ENCODE results near the gene UROC1. TPM values are rescaled to one million over a fixed set of nuclear protein-coding genes. Genes with fewer than 3 reads are reported as not detected.

Gene UROC1
- total RNA-seq, 1 experiment from 2014 or later: not detected

DNA sequence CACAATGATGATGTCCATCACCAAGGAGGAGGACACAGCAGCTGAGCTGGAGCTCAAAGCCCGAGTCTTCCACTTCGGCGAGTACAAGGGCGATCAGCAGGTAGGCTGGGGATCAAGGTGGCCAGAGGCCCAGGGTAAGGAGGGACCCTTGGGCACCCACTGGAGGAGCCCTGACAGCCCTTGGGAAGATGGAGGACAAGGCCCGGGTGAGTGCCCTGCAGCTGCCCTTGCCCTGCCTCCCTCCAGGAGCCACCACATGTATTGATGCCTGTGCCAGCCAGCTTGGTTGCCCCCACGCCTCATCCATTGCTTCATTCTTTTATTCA is 84.5 kb downstream of the UROC1 start:
- no peaks in the 10 kb centered on the region for H3K79me2 ChIP-seq (ENCODE audit: insufficient read depth, low read length)
- TF ChIP-seq ZNF274 (IDR thresholded peaks at IDR 0.05; ENCODE audit: low read depth, low read length) (no peak), TCF7L2 (IDR thresholded peaks at IDR 0.05; ENCODE audit: borderline replicate concordance, extremely low read depth, insufficient read depth, insufficient read length) (no peak), POLR2A (IDR thresholded peaks at IDR 0.05; ENCODE audit: borderline replicate concordance, extremely low read depth, insufficient read depth, insufficient read length) (no peak), ELF1 (IDR thresholded peaks at IDR 0.05; ENCODE audit: borderline replicate concordance, low read depth) (no peak), EZH2phosphoT487 (IDR thresholded peaks at IDR 0.05; ENCODE audit: borderline replicate concordance) (no peak), ZBTB33 (IDR thresholded peaks at IDR 0.05; ENCODE audit: extremely low read depth, insufficient replicate concordance, low read length) (no peak)
- TF ChIP-seq, protein P1, sequence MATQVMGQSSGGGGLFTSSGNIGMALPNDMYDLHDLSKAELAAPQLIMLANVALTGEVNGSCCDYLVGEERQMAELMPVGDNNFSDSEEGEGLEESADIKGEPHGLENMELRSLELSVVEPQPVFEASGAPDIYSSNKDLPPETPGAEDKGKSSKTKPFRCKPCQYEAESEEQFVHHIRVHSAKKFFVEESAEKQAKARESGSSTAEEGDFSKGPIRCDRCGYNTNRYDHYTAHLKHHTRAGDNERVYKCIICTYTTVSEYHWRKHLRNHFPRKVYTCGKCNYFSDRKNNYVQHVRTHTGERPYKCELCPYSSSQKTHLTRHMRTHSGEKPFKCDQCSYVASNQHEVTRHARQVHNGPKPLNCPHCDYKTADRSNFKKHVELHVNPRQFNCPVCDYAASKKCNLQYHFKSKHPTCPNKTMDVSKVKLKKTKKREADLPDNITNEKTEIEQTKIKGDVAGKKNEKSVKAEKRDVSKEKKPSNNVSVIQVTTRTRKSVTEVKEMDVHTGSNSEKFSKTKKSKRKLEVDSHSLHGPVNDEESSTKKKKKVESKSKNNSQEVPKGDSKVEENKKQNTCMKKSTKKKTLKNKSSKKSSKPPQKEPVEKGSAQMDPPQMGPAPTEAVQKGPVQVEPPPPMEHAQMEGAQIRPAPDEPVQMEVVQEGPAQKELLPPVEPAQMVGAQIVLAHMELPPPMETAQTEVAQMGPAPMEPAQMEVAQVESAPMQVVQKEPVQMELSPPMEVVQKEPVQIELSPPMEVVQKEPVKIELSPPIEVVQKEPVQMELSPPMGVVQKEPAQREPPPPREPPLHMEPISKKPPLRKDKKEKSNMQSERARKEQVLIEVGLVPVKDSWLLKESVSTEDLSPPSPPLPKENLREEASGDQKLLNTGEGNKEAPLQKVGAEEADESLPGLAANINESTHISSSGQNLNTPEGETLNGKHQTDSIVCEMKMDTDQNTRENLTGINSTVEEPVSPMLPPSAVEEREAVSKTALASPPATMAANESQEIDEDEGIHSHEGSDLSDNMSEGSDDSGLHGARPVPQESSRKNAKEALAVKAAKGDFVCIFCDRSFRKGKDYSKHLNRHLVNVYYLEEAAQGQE (IDR thresholded peaks at IDR 0.05; ENCODE audit: low read depth): no peak
- CTCF ChIA-PET: no interaction called here
- intact Hi-C loops (cut with micrococcal nuclease): no loop called here
- H3K36me3 ChIP-seq (ENCODE audit: control insufficient read depth in 1 of 2, insufficient read depth in 2 of 2, low read length in 2 of 2): peaks cover 0 to 3% of the 10 kb centered on the region in 2 experiments; a peak in 1 of 4 replicates
- H3K4me1 ChIP-seq (ENCODE audit: control insufficient read depth in 1 of 2, insufficient read depth in 2 of 2, low read length in 2 of 2): peaks cover 0 to 7% of the 10 kb centered on the region in 2 experiments; a peak in 1 of 4 replicates
- H4K20me1 ChIP-seq (ENCODE audit: insufficient read depth): no peaks in the 10 kb centered on the region
- no peak overlapping the region for H2AFZ ChIP-seq (ENCODE audit: low read depth, low read length, poor library complexity, severe bottlenecking)
- no peak overlapping the region for H3K4me2 ChIP-seq (ENCODE audit: low read length)
- no peak for ATAC-seq
- no TSS peak for BruUV-seq (replicated peaks)
- no peaks in the 10 kb centered on the region for H3K9me2 ChIP-seq (ENCODE audit: insufficient read depth)
- H3K27me3 ChIP-seq (ENCODE audit: insufficient read depth, low read length): no peaks in the 10 kb centered on the region
- no peak overlapping the region for H3K4me3 ChIP-seq (replicated peaks in 1 of 2; ENCODE audit: low read depth in 1 of 2, low read length in 2 of 2)
- H3K27ac ChIP-seq (ENCODE audit: low read depth, low read length): no peak overlapping the region
- H3K9me3 ChIP-seq (ENCODE audit: control insufficient read depth in 1 of 2, insufficient read depth in 1 of 2, low read depth in 1 of 2, low read length in 2 of 2): no peaks in the 10 kb centered on the region
- POLR2A ChIA-PET: no interaction called here
- no peak for DNase-seq (ENCODE audit: low read depth, low spot score)
- RAD21 ChIA-PET (ENCODE audit: low non-redundant PET in 1 of 2, low total read pairs in 2 of 2, uncharacterized antibody in 2 of 2, unreplicated experiment in 2 of 2): no interaction called here
- no peak overlapping the region for H3K9ac ChIP-seq (ENCODE audit: low read length)

All from HCT116 (cell line).